Activated B cell treated with CpG ODN at 0.5 μM for 24 hours (primary cell): ENCODE data around the gene TCF25. TPM values are rescaled to one million over a fixed set of nuclear protein-coding genes. Genes with fewer than 3 reads are reported as not detected.

Experiments used
- ATAC-seq: fragments of 200-7000 bp; cut with Tn5 transposase; one replicate; pipeline ENCODE4 v1.10.0; 2021; ENCODE audit warnings: low read depth, mild to moderate bottlenecking, moderate library complexity
- CTCF ChIA-PET: fragments of 350-600 bp; sonication (Branson Sonifier 250); formaldehyde crosslinking; loops from one replicate; lab custom pipeline; 2021; ENCODE audit warnings: antibody characterized with exemption; lab: Charles Lee
- POLR2A ChIA-PET: fragments of 350-600 bp; sonication (Branson Sonifier 250); formaldehyde crosslinking; loops from one replicate; lab custom pipeline; 2021; ENCODE audit warnings: antibody characterized with exemption; lab: Charles Lee
- DNase-seq: peaks from one replicate; pipeline ENCODE4 v3.0.0; 2022
- H3K27ac Mint-ChIP-seq: one replicate; pipeline ENCODE4 v1.8.0; 2020; ENCODE audit warnings: mixed read lengths
- H3K27me3 Mint-ChIP-seq: one replicate; pipeline ENCODE4 v1.8.0; 2021; ENCODE audit warnings: mixed read lengths
- H3K36me3 Mint-ChIP-seq: one replicate; pipeline ENCODE4 v1.8.0; 2021; ENCODE audit warnings: low read depth, mixed read lengths
- H3K4me1 Mint-ChIP-seq: one replicate; pipeline ENCODE4 v1.8.0; 2021; ENCODE audit warnings: mixed read lengths
- H3K4me3 Mint-ChIP-seq: one replicate; pipeline ENCODE4 v1.8.0; 2020; ENCODE audit warnings: mild to moderate bottlenecking, mixed read lengths
- H3K9me3 Mint-ChIP-seq: one replicate; pipeline ENCODE4 v1.8.0; 2020; ENCODE audit warnings: mixed read lengths
- intact Hi-C: fragments of 100-400 bp; cut with micrococcal nuclease; formaldehyde crosslinking; loops from one replicate; pipeline ENCODE4 v1.15.1; 2024
- total RNA-seq: library from RNA; stranded (reverse); gene quantifications from 2 replicates; pipeline ENCODE4 v1.2.3, GENCODE V29; 2022
- TF ChIP-seq, protein P1 (sequence below): fragments of 200-600 bp; IDR thresholded peaks from one replicate; pipeline ENCODE4 v1.8.0; 2022; ENCODE audit warnings: antibody characterized with exemption, mild to moderate bottlenecking

Gene TCF25
- total RNA-seq, 1 donor from 2014 or later: 273 TPM

DNA sequence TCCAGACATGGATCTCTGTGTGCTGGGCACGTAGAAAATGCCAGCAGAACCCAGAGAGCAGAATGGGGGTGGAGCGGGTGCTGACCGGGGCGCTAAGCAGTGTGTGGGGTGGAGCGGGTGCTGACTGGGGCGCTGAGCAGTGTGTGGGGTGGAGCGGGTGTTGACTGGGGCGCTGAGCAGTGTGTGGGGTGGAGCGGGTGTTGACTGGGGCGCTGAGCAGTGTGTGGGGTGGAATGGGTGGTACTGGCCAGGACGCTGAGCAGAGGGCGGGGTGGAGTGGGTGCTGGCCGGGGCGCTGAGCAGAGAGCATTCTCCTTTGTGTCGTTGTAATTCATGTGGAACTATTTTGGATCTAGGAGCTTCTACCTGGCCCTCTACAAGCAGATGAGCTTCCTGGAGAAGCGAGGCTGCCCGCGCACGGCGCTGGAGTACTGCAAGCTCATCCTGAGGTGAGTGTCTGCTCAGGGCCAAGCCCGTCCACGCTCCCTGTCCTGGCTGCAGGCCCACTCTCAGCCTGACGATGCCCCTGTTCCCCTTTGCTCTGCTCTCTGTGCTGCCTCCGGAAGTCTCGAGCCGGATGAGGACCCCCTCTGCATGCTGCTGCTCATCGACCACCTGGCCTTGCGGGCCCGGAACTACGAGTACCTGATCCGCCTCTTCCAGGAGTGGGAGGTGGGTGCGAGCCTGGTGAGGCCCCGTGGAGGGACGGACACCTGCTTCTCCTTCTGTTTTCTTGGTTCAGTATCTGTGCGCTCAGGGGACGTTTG is 25.0 kb downstream of the TCF25 start:
- Mint-ChIP-seq H3K36me3 (peaks cover 70% of the 10 kb centered on the region), H3K4me1 (no peaks in the 10 kb centered on the region), H3K9me3 (no peaks in the 10 kb centered on the region), H3K27me3 (no peaks in the 10 kb centered on the region), H3K27ac (no peak overlapping the region), H3K4me3 (no peak overlapping the region)
- TF ChIP-seq, protein P1, sequence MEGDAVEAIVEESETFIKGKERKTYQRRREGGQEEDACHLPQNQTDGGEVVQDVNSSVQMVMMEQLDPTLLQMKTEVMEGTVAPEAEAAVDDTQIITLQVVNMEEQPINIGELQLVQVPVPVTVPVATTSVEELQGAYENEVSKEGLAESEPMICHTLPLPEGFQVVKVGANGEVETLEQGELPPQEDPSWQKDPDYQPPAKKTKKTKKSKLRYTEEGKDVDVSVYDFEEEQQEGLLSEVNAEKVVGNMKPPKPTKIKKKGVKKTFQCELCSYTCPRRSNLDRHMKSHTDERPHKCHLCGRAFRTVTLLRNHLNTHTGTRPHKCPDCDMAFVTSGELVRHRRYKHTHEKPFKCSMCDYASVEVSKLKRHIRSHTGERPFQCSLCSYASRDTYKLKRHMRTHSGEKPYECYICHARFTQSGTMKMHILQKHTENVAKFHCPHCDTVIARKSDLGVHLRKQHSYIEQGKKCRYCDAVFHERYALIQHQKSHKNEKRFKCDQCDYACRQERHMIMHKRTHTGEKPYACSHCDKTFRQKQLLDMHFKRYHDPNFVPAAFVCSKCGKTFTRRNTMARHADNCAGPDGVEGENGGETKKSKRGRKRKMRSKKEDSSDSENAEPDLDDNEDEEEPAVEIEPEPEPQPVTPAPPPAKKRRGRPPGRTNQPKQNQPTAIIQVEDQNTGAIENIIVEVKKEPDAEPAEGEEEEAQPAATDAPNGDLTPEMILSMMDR: no peak
- ChIA-PET CTCF (interaction anchor here (1.5 kb wide), 1 partner anchor 12 kb away, joined by 3 read pairs; no protein-coding TSS in a partner anchor), POLR2A (no interaction called here)
- DNase-seq: no peak
- ATAC-seq: no peak
- intact Hi-C loops: no loop called here

DNA sequence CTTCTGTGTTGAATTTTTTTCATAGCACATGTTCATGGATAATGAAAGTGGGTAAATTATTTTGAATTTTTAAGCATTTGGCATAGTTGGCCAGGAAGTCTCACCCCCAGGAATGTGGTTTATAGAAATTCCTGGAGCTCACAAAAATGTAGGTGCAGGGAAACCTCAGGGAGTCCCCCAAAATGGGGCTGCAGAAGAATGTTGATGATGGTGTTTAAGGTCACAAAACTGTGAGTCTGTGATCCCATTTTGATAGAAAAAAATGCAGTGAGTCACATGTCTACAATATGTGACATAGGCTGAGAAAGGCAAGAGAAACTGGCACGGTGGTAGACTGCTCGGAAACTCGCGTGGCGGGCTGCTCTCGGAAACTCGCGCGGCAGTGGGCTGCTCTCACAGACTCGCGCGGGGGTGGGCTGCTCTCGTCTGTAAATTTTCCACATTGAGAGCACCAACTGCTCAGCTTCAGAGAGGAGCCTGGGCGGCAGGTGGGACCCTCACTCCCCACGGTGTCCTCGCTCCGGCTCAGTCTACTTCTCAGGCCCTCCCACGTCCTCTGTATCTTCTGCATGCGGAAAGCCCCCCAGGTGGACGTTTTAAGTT is 26.6 kb downstream of the TCF25 start:
- Mint-ChIP-seq H3K36me3 (peaks cover 67% of the 10 kb centered on the region), H3K9me3 (no peaks in the 10 kb centered on the region), H3K27ac (no peak overlapping the region), H3K27me3 (no peaks in the 10 kb centered on the region), H3K4me3 (no peak overlapping the region), H3K4me1 (no peaks in the 10 kb centered on the region)
- TF ChIP-seq, protein P1: no peak
- ChIA-PET CTCF (no interaction called here), POLR2A (no interaction called here)
- DNase-seq: no peak
- no peak for ATAC-seq
- intact Hi-C loops: no loop called here

DNA sequence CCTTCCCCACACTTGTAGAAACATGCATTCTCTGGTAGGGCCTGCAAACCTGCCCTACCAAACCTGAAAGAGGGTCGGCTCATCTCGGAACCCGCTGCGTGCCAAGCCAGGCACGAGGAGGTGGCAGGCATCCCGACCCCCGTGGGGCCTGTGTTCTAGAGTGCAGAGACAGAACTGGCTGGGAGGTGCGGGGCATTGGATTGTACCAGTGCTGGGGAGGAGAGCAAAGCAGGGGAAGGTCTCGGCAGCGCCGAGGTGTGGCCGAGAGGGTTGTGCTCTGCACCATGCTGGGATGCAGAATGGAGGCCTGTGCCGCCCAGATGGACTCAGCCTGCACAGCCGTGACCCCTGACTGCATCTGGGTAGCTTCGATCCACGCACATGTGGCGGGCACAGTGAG is 27.5 kb downstream of the TCF25 start:
- Mint-ChIP-seq H3K9me3 (no peaks in the 10 kb centered on the region), H3K27me3 (no peaks in the 10 kb centered on the region), H3K36me3 (peaks cover 67% of the 10 kb centered on the region), H3K4me3 (no peak overlapping the region), H3K27ac (no peak overlapping the region), H3K4me1 (no peaks in the 10 kb centered on the region)
- intact Hi-C loops: no loop called here
- no peak for DNase-seq
- TF ChIP-seq, protein P1: no peak
- ATAC-seq: no peak
- POLR2A ChIA-PET: no interaction called here
- CTCF ChIA-PET: no interaction called here

DNA sequence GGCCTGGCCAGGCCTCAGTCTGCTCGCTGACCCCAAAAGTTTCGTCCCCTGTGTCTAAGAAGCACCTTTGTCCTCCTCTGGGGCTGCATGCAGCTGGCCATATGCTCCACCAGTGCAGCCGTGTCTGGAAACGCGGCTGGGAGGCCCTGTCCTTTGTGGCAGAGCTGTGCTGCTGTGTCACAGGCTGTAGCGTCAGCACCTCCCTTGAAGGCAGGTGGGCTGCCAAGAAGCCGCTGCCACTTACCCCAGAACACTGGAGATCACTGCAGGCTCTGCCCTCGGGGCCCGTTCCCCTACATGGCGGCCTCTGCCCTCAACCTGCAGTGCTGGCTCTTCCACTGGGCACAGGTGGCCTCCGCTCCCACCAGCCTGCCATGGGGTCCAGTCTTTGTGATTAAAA is 29.6 kb downstream of the TCF25 start:
- ChIA-PET CTCF (no interaction called here), POLR2A (no interaction called here)
- Mint-ChIP-seq H3K36me3 (peaks cover 65% of the 10 kb centered on the region), H3K9me3 (no peaks in the 10 kb centered on the region), H3K27me3 (no peaks in the 10 kb centered on the region), H3K4me3 (no peak overlapping the region), H3K4me1 (no peaks in the 10 kb centered on the region), H3K27ac (no peak overlapping the region)
- ATAC-seq (no peak), DNase-seq (no peak)
- TF ChIP-seq, protein P1: no peak
- intact Hi-C loops: no loop called here

DNA sequence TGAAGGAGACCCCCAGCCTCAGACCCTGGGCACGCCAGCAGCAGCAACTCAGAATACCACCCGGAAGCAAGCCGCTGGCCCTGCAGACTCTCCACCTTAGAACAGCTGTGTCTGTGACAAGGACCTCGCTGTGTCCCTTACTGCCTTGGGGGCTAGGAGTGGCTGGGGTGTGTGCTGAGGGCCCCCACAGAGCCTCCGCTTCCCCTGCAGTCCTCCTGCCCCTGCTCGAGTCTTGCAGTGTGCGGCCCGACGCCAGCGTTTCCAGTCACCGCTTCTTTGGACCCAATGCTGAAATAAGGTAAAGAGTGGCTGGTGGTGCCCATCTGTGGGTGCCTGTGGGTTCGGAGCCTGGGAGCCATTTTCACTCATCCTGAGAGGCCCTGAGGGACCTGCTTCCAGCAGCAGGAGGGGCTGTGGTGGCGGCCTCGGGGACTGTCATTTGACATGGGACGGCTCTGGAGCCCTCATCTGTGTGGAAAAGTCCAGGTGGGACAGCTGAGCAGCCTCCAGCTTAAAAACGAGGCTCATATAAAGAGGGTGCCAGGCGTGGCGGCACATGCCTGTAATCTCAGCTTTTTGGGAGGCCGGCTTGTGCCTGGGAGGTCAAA is 30.6 kb downstream of the TCF25 start:
- Mint-ChIP-seq H3K9me3 (no peaks in the 10 kb centered on the region), H3K4me1 (no peaks in the 10 kb centered on the region), H3K27ac (no peak overlapping the region), H3K27me3 (no peaks in the 10 kb centered on the region), H3K36me3 (peaks cover 60% of the 10 kb centered on the region), H3K4me3 (no peak overlapping the region)
- ChIA-PET CTCF (no interaction called here), POLR2A (no interaction called here)
- TF ChIP-seq, protein P1: no peak
- intact Hi-C loops: loop anchor here (2.0 kb wide), 1 partner anchor 23 kb away; no protein-coding TSS in a partner anchor
- ATAC-seq: no peak
- DNase-seq: no peak
